SU-DHL-6 (cell line): ENCODE results near the gene RNF150.

Experiments
- CTCF ChIP-seq: fragments of 200-600 bp; sonication (generic); IDR thresholded peaks from one replicate; pipeline ENCODE4 v1.5.1; 2017; ENCODE audit warnings: antibody characterized with exemption, mild to moderate bottlenecking, low read length, moderate library complexity; ENCODE audit not compliant: insufficient read depth, poor library complexity, severe bottlenecking
- EZH2phosphoT487 ChIP-seq: fragments of 200-600 bp; sonication (generic), shearing (Covaris generic); conservative IDR thresholded peaks from 2 replicates; pipeline ENCODE4 v1.6.1; 2018; ENCODE audit warnings: mild to moderate bottlenecking, antibody characterized with exemption, low read length, moderate library complexity, mixed read lengths

- TF ChIP-seq CTCF: no peak
- TF ChIP-seq EZH2phosphoT487: no peak
These were observed 85.9 kb downstream of the RNF150 start for GRCh38 chr4:141047228-141047884.
